Sigmoid colon (tissue), 4 donors: Measurements from ENCODE around the gene SERP2.

Experiments
- EP300 ChIP-seq, 4 donors: sonication (generic); formaldehyde crosslinking; IDR thresholded peaks; one replicate each; pipeline ENCODE4 v1.6.1; 2017; ENCODE audit warnings: antibody characterized with exemption in 4 of 4
- POLR2A ChIP-seq, 2 donors: fragments of 450-650 bp; IDR thresholded peaks; one replicate each; pipeline ENCODE4 v1.6.1; 2016; ENCODE audit warnings: antibody characterized with exemption in 2 of 2, mild to moderate bottlenecking in 2 of 2, moderate library complexity in 2 of 2
- TF ChIP-seq, protein P1 (sequence below), 4 experiments: fragments of 450-650 bp in 3 of 4; fragments of 200-600 bp in 1 of 4; IDR thresholded peaks; one replicate each; pipeline ENCODE4 v1.5.1; 2016 to 2019; ENCODE audit warnings: antibody characterized with exemption in 4 of 4, mild to moderate bottlenecking in 3 of 4, moderate library complexity in 2 of 4

DNA sequence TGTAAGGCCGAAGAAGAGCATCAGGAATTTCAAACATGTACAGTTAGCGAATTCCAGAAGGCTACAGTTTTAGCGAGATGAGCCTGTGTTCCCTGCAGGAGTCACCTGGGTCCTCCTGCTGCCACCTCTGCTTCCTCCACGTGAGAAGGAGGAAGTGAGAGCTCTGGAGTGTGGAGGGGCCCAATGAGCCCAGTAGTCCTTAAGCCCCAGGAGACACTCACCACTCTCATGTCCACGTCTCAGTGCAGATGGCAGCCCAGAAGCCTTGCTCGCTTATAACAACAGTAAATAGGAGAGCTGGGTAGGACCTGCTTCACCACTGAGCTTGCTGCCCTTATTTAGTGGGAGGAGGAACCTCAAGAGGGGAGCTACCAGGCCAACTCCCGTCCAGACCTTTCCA is 44.3 kb downstream of the SERP2 start:
- no peak for TF ChIP-seq POLR2A (IDR thresholded peaks at IDR 0.05)
- no peak for TF ChIP-seq EP300 (IDR thresholded peaks at IDR 0.05)
- TF ChIP-seq, protein P1, sequence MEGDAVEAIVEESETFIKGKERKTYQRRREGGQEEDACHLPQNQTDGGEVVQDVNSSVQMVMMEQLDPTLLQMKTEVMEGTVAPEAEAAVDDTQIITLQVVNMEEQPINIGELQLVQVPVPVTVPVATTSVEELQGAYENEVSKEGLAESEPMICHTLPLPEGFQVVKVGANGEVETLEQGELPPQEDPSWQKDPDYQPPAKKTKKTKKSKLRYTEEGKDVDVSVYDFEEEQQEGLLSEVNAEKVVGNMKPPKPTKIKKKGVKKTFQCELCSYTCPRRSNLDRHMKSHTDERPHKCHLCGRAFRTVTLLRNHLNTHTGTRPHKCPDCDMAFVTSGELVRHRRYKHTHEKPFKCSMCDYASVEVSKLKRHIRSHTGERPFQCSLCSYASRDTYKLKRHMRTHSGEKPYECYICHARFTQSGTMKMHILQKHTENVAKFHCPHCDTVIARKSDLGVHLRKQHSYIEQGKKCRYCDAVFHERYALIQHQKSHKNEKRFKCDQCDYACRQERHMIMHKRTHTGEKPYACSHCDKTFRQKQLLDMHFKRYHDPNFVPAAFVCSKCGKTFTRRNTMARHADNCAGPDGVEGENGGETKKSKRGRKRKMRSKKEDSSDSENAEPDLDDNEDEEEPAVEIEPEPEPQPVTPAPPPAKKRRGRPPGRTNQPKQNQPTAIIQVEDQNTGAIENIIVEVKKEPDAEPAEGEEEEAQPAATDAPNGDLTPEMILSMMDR (IDR thresholded peaks at IDR 0.05) = no peak
